ENCODE results near the gene CRTC3.

DNA sequence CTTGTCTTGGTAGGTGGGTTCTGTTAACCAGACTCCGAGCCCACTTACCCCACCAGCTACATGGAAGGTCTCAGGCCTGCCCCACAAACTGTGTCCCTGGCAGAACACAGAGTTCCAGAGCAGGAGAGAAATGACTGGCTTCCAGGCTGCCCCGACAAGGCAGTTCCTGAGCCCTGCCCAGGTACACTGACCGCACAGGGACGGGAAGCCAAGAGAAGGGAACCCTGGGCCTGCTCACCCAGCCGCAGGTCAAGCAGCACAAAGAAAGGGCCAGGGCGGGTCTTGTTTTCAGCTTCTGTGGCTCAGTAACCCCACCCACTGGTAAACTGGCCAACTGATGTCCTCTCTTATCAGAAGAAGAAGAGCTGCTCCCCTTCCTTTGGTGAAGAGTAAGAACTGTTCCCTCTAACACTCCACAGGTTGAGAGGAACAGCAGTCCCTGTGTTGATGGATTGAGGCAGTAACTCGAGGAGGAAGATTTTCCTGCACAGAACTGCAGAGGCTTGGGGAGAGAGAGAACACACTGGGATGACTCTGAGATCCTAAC, 68.4 kb downstream of the CRTC3 start:
- TF ChIP-seq POLR2A (IDR thresholded peaks at IDR 0.05), result no peak
- TF ChIP-seq, protein P1, sequence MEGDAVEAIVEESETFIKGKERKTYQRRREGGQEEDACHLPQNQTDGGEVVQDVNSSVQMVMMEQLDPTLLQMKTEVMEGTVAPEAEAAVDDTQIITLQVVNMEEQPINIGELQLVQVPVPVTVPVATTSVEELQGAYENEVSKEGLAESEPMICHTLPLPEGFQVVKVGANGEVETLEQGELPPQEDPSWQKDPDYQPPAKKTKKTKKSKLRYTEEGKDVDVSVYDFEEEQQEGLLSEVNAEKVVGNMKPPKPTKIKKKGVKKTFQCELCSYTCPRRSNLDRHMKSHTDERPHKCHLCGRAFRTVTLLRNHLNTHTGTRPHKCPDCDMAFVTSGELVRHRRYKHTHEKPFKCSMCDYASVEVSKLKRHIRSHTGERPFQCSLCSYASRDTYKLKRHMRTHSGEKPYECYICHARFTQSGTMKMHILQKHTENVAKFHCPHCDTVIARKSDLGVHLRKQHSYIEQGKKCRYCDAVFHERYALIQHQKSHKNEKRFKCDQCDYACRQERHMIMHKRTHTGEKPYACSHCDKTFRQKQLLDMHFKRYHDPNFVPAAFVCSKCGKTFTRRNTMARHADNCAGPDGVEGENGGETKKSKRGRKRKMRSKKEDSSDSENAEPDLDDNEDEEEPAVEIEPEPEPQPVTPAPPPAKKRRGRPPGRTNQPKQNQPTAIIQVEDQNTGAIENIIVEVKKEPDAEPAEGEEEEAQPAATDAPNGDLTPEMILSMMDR (IDR thresholded peaks at IDR 0.05), result peak; percentile 24 to 32 (median 27)
